ENCODE data around the gene TUBG2. TPM values are rescaled to one million over a fixed set of nuclear protein-coding genes. Genes with fewer than 3 reads are reported as not detected.

TUBG2 gene
- total and polyA plus RNA-seq, 2 of the 8 experiments (the other 6 are each of a cell fraction or from before 2014, with no cell fraction given): 14.8 to 16.6 TPM

GRCh38 chr17:42695500-42695899 lies 36.4 kb downstream of the TUBG2 start (continued):
- TF ChIP-seq EGR1 (IDR thresholded peaks at IDR 0.05; ENCODE audit: borderline replicate concordance, low read depth, low read length): no peak
- TF ChIP-seq RFX5 (IDR thresholded peaks at IDR 0.05; ENCODE audit: borderline replicate concordance, low read depth, low read length): no peak
- TF ChIP-seq MAX (IDR thresholded peaks at IDR 0.05): no peak
- TF ChIP-seq EZH2 (IDR thresholded peaks at IDR 0.05; ENCODE audit: low read depth, low read length, severe bottlenecking): no peak
- TF ChIP-seq RXRA (IDR thresholded peaks at IDR 0.05; ENCODE audit: insufficient read depth, low read depth, low read length): no peak
